ENCODE measurements around the gene TMTC2. TPM values are rescaled to one million over a fixed set of nuclear protein-coding genes. Genes with fewer than 3 reads are reported as not detected.

Gene TMTC2
- total RNA-seq, 1 donor from 2014 or later = 99.3 TPM

DNA sequence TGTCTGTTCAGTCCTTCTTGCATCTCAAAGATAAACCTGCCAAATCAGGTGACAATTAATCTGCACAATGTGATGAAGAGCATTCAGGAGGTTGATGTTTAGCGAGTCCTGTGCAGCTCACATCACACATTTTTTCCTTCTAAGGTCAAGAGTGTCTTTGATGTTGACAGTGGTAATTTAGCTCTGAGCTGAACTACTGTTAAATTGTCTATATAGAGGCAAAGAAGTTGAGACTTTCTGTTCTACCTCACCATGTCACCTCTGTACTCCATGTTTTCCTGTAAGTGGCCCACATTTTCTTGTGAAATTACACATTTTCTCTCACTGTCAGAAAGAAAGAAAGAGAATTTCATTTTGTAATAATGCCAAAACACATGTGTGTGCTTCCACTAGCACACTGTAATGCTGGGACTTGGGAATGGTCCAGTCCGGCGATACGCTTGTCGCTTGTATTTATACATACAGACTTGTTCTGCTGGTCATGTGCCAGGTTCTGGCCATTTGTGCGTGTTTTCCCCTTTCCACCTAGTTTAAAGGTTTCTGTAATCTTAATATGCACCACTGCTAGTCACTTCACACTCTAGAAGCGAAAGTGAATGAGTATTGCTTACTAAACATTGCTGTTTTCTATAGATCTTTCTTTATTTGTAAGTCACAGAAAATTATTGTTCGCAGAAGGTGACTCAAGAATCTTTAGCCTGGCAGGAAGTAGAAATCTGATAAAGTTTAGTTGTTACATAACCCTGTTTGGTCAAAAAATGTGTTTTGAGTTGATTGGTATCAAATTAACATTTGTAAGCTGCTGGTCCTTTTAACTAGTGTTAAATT lies 328.9 kb downstream of the TMTC2 start:
- peaks cover 9% of the 10 kb centered on the region for H3K4me1 Mint-ChIP-seq (ENCODE audit: low read depth, unreplicated experiment)
- peaks cover 1% of the 10 kb centered on the region for H3K9me3 Mint-ChIP-seq (ENCODE audit: unreplicated experiment)
- H3K27me3 Mint-ChIP-seq (ENCODE audit: unreplicated experiment) = no peaks in the 10 kb centered on the region
- no peak for TF ChIP-seq CTCF (IDR thresholded peaks at IDR 0.05; ENCODE audit: partially characterized antibody, unreplicated experiment)
- DNase-seq = no peak
- no peak overlapping the region for H3K27ac Mint-ChIP-seq (ENCODE audit: unreplicated experiment)
- H3K36me3 Mint-ChIP-seq (ENCODE audit: unreplicated experiment) = peaks cover 9% of the 10 kb centered on the region
- H3K4me3 Mint-ChIP-seq (ENCODE audit: unreplicated experiment) = no peak overlapping the region

GRCh38 chr12:83016218-83016835 lies 329.6 kb downstream of the TMTC2 start:
- no peak for TF ChIP-seq CTCF (IDR thresholded peaks at IDR 0.05; ENCODE audit: partially characterized antibody, unreplicated experiment)
- Mint-ChIP-seq H3K4me3 (ENCODE audit: unreplicated experiment) (no peak overlapping the region), H3K27ac (ENCODE audit: unreplicated experiment) (no peak overlapping the region), H3K27me3 (ENCODE audit: unreplicated experiment) (no peaks in the 10 kb centered on the region), H3K9me3 (ENCODE audit: unreplicated experiment) (peaks cover 1% of the 10 kb centered on the region), H3K4me1 (ENCODE audit: low read depth, unreplicated experiment) (peaks cover 9% of the 10 kb centered on the region), H3K36me3 (ENCODE audit: unreplicated experiment) (peaks cover 4% of the 10 kb centered on the region)
- DNase-seq = no peak

GRCh38 chr12:83016991-83017390 lies 330.3 kb downstream of the TMTC2 start:
- Mint-ChIP-seq H3K27me3 (ENCODE audit: unreplicated experiment) (no peaks in the 10 kb centered on the region), H3K36me3 (ENCODE audit: unreplicated experiment) (no peaks in the 10 kb centered on the region), H3K4me3 (ENCODE audit: unreplicated experiment) (no peak overlapping the region), H3K4me1 (ENCODE audit: low read depth, unreplicated experiment) (peaks cover 9% of the 10 kb centered on the region), H3K27ac (ENCODE audit: unreplicated experiment) (no peak overlapping the region), H3K9me3 (ENCODE audit: unreplicated experiment) (no peaks in the 10 kb centered on the region)
- DNase-seq = no peak
- TF ChIP-seq CTCF (IDR thresholded peaks at IDR 0.05; ENCODE audit: partially characterized antibody, unreplicated experiment) = no peak

GRCh38 chr12:83018088-83018487 lies 331.4 kb downstream of the TMTC2 start:
- Mint-ChIP-seq H3K4me3 (ENCODE audit: unreplicated experiment) (no peak overlapping the region), H3K27me3 (ENCODE audit: unreplicated experiment) (no peaks in the 10 kb centered on the region), H3K27ac (ENCODE audit: unreplicated experiment) (no peak overlapping the region), H3K4me1 (ENCODE audit: low read depth, unreplicated experiment) (peaks cover 9% of the 10 kb centered on the region), H3K36me3 (ENCODE audit: unreplicated experiment) (no peaks in the 10 kb centered on the region), H3K9me3 (ENCODE audit: unreplicated experiment) (no peaks in the 10 kb centered on the region)
- no peak for DNase-seq
- TF ChIP-seq CTCF (IDR thresholded peaks at IDR 0.05; ENCODE audit: partially characterized antibody, unreplicated experiment) = no peak

Measured in glutamatergic neuron (in vitro differentiated cells).